ENCODE data around the gene COL6A1. TPM values are rescaled to one million over a fixed set of nuclear protein-coding genes. Genes with fewer than 3 reads are reported as not detected.

The COL6A1 gene
- total RNA-seq, 1 experiment from 2014 or later = 87.5 TPM

- no peaks in the 10 kb centered on the region; a peak in 1 of 4 replicates for H3K36me3 ChIP-seq (ENCODE audit: control insufficient read depth in 1 of 2, insufficient read depth in 2 of 2, low read length in 2 of 2)
- H3K4me1 ChIP-seq (ENCODE audit: control insufficient read depth in 1 of 2, insufficient read depth in 2 of 2, low read length in 2 of 2) = peaks cover 21 to 23% of the 10 kb centered on the region in 2 experiments
- intact Hi-C loops (cut with micrococcal nuclease) = no loop called here
- ATAC-seq (no peak), DNase-seq (ENCODE audit: low read depth, low spot score) (no peak)
- H3K79me2 ChIP-seq (ENCODE audit: insufficient read depth, low read length) = no peaks in the 10 kb centered on the region
- RAD21 ChIA-PET (ENCODE audit: low non-redundant PET in 1 of 2, low total read pairs in 2 of 2, uncharacterized antibody in 2 of 2, unreplicated experiment in 2 of 2) = no interaction called here
- CTCF ChIA-PET = no interaction called here
- POLR2A ChIA-PET = no interaction called here
- H3K9me3 ChIP-seq (ENCODE audit: control insufficient read depth in 1 of 2, insufficient read depth in 1 of 2, low read depth in 1 of 2, low read length in 2 of 2) = no peaks in the 10 kb centered on the region
- H3K4me3 ChIP-seq (replicated peaks in 1 of 2; ENCODE audit: low read depth in 1 of 2, low read length in 2 of 2) = no peak overlapping the region
- H2AFZ ChIP-seq (ENCODE audit: low read depth, low read length, poor library complexity, severe bottlenecking) = no peak overlapping the region
- BruUV-seq (replicated peaks) = no TSS peak
- no peak overlapping the region for H3K4me2 ChIP-seq (ENCODE audit: low read length)
- no peak overlapping the region for H3K27ac ChIP-seq (ENCODE audit: low read depth, low read length)
- H3K27me3 ChIP-seq (ENCODE audit: insufficient read depth, low read length) = no peaks in the 10 kb centered on the region
- H3K9ac ChIP-seq (ENCODE audit: low read length) = no peak overlapping the region
- no peak for TF ChIP-seq YY1 (IDR thresholded peaks at IDR 0.05; ENCODE audit: extremely low read depth, insufficient replicate concordance, low read depth, low read length)
- no peak for TF ChIP-seq SP1 (IDR thresholded peaks at IDR 0.05; ENCODE audit: low read depth)
- no peak for TF ChIP-seq ELF1 (IDR thresholded peaks at IDR 0.05; ENCODE audit: borderline replicate concordance, low read depth)
- no peak for TF ChIP-seq EGR1 (IDR thresholded peaks at IDR 0.05; ENCODE audit: low read depth)
- no peak for TF ChIP-seq JUND (IDR thresholded peaks at IDR 0.05)
- no peak for TF ChIP-seq CBX3 (IDR thresholded peaks at IDR 0.05; ENCODE audit: low read depth)
- H4K20me1 ChIP-seq (ENCODE audit: insufficient read depth) = no peaks in the 10 kb centered on the region
- H3K9me2 ChIP-seq (ENCODE audit: insufficient read depth) = no peaks in the 10 kb centered on the region
Observed at GRCh38 chr21:45998276-45998701, 16.7 kb downstream of the COL6A1 start.

- Histone ChIP-seq H3K36me3 (ENCODE audit: control insufficient read depth in 1 of 2, insufficient read depth in 2 of 2, low read length in 2 of 2) (no peaks in the 10 kb centered on the region; a peak in 1 of 4 replicates), H3K9me2 (ENCODE audit: insufficient read depth) (no peaks in the 10 kb centered on the region)
- DNase-seq (ENCODE audit: low read depth, low spot score) = no peak
- TF ChIP-seq SIN3A (IDR thresholded peaks at IDR 0.05; ENCODE audit: low read depth) = no peak
- TF ChIP-seq EZH2phosphoT487 (IDR thresholded peaks at IDR 0.05; ENCODE audit: borderline replicate concordance) = no peak
- no peak for TF ChIP-seq RAD21 (IDR thresholded peaks at IDR 0.05; ENCODE audit: low read depth)
- no peak for TF ChIP-seq ZFX (IDR thresholded peaks at IDR 0.05)
- no peak for TF ChIP-seq FOSL1 (IDR thresholded peaks at IDR 0.05; ENCODE audit: low read depth)
- TF ChIP-seq POLR2A (IDR thresholded peaks at IDR 0.05; ENCODE audit: borderline replicate concordance, extremely low read depth, insufficient read depth, insufficient read length) = no peak
- TF ChIP-seq MAX (IDR thresholded peaks at IDR 0.05) = no peak
- TF ChIP-seq CTCF (IDR thresholded peaks at IDR 0.05 in 2 of 3, conservative IDR thresholded peaks at IDR 0.05 in 1 of 3; ENCODE audit: borderline replicate concordance in 1 of 3, insufficient read depth in 1 of 3, low read depth in 2 of 3, low read length in 2 of 3) = no peak
- TF ChIP-seq REST (IDR thresholded peaks at IDR 0.05; ENCODE audit: low read depth) = no peak
- no peak for TF ChIP-seq ATF3 (IDR thresholded peaks at IDR 0.05)
- no peak for TF ChIP-seq ELF1 (IDR thresholded peaks at IDR 0.05; ENCODE audit: borderline replicate concordance, low read depth)
- no peak for TF ChIP-seq SP1 (IDR thresholded peaks at IDR 0.05; ENCODE audit: low read depth)
Observed at GRCh38 chr21:45998871-45999580, 17.5 kb downstream of the COL6A1 start.

More at GRCh38 chr21:45998871-45999580, 17.5 kb downstream of the COL6A1 start:
- intact Hi-C loops (cut with micrococcal nuclease) = no loop called here
- no peaks in the 10 kb centered on the region for H3K79me2 ChIP-seq (ENCODE audit: insufficient read depth, low read length)
- no peaks in the 10 kb centered on the region for H3K27me3 ChIP-seq (ENCODE audit: insufficient read depth, low read length)
- ChIA-PET POLR2A (no interaction called here), CTCF (no interaction called here), RAD21 (ENCODE audit: low non-redundant PET in 1 of 2, low total read pairs in 2 of 2, uncharacterized antibody in 2 of 2, unreplicated experiment in 2 of 2) (no interaction called here)
- no peak overlapping the region for H3K9ac ChIP-seq (ENCODE audit: low read length)
- no TSS peak for BruUV-seq (replicated peaks)
- H3K27ac ChIP-seq (ENCODE audit: low read depth, low read length) = no peak overlapping the region
- peaks cover 21 to 23% of the 10 kb centered on the region in 2 experiments for H3K4me1 ChIP-seq (ENCODE audit: control insufficient read depth in 1 of 2, insufficient read depth in 2 of 2, low read length in 2 of 2)
- no peak overlapping the region for H2AFZ ChIP-seq (ENCODE audit: low read depth, low read length, poor library complexity, severe bottlenecking)
- H4K20me1 ChIP-seq (ENCODE audit: insufficient read depth) = no peaks in the 10 kb centered on the region
- H3K9me3 ChIP-seq (ENCODE audit: control insufficient read depth in 1 of 2, insufficient read depth in 1 of 2, low read depth in 1 of 2, low read length in 2 of 2) = no peaks in the 10 kb centered on the region
- ATAC-seq = no peak
- no peak overlapping the region for H3K4me2 ChIP-seq (ENCODE audit: low read length)
- no peak overlapping the region for H3K4me3 ChIP-seq (replicated peaks in 1 of 2; ENCODE audit: low read depth in 1 of 2, low read length in 2 of 2)
